Sigmoid colon (tissue), 4 donors: ENCODE measurements around the gene RPS6KA1.

Source experiments
- CTCF ChIP-seq, 4 experiments: fragments of 450-650 bp in 3 of 4; fragments of 200-600 bp in 1 of 4; IDR thresholded peaks; one replicate each; pipeline ENCODE4 v1.5.1; 2016 to 2019; ENCODE audit warnings: antibody characterized with exemption in 4 of 4, mild to moderate bottlenecking in 3 of 4, moderate library complexity in 2 of 4
- POLR2AphosphoS5 ChIP-seq, 4 donors: sonication (generic); formaldehyde crosslinking; IDR thresholded peaks; one replicate each; pipeline ENCODE4 v1.6.1; 2017; ENCODE audit warnings: antibody characterized with exemption in 4 of 4

GRCh38 chr1:26516987-26517765 is 12.4 kb upstream of the RPS6KA1 start:
- TF ChIP-seq CTCF (IDR thresholded peaks at IDR 0.05) = no peak
- no peak for TF ChIP-seq POLR2AphosphoS5 (IDR thresholded peaks at IDR 0.05)
